M059J (cell line): ENCODE results near the gene PTCD3. TPM values are rescaled to one million over a fixed set of nuclear protein-coding genes. Genes with fewer than 3 reads are reported as not detected.

ENCODE experiments used
- DNase-seq: peaks from one replicate; pipeline ENCODE4 v3.0.0-alpha.2; 2012; ENCODE audit warnings: low read depth
- total RNA-seq: library from RNA; depleted of rRNA; stranded (reverse); fragments of >200 nt; shearing (Covaris generic); gene quantifications from 2 replicates; pipeline ENCODE4 v1.2.3, GENCODE V29; 2014

PTCD3 gene
- total RNA-seq, 1 experiment from 2014 or later, result 38.3 TPM

GRCh38 chr2:86081724-86082123 lies 24.3 kb upstream of the PTCD3 start:
- no peak for DNase-seq

DNA sequence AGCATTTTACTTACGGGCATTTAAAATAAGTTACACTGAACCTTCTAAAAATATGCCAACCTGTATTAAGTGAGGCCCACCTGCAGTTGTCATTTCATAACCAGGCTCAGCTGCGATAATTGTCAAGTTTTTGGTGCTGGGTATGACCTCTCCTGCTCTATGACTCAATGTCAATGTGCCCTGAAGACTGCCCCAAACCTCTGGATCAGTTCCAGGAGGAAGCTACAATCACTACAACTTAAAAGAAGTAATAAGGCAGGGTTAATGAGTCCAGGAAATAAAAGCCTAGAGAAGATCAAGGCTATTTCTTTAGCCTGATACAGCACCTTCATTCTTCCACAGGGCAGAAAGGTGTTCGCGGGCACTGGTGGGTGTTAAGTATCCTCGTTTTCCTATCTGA lies 23.3 kb upstream of the PTCD3 start:
- no peak for DNase-seq

- DNase-seq, result no peak
These were observed 17.8 kb upstream of the PTCD3 start for GRCh38 chr2:86087936-86088850.

DNA sequence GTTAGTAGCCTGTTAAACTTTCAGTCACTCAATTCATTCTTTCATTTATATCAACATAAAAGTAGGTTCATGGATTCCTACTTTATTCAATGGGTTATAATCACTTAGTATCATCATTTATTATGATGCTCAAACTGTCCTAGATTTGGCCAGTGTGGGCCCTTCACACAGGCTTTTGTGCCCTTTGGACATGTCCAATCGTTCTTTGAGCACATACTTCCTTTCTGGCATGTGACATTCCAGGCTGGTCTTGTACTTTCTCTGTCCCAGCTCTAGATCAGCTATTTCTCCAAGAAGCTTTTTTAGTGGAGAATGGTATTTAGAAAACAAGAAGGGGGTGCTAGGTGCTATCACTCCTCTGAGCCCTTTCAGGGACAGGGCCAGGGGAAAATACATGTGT lies 11.8 kb upstream of the PTCD3 start:
- no peak for DNase-seq

- no peak for DNase-seq
These were observed 8.7 kb upstream of the PTCD3 start for GRCh38 chr2:86097114-86097896.

GRCh38 chr2:86097913-86098312 lies 8.1 kb upstream of the PTCD3 start:
- no peak for DNase-seq

- no peak for DNase-seq
These were observed 3.9 kb upstream of the PTCD3 start for GRCh38 chr2:86102157-86102556.

DNA sequence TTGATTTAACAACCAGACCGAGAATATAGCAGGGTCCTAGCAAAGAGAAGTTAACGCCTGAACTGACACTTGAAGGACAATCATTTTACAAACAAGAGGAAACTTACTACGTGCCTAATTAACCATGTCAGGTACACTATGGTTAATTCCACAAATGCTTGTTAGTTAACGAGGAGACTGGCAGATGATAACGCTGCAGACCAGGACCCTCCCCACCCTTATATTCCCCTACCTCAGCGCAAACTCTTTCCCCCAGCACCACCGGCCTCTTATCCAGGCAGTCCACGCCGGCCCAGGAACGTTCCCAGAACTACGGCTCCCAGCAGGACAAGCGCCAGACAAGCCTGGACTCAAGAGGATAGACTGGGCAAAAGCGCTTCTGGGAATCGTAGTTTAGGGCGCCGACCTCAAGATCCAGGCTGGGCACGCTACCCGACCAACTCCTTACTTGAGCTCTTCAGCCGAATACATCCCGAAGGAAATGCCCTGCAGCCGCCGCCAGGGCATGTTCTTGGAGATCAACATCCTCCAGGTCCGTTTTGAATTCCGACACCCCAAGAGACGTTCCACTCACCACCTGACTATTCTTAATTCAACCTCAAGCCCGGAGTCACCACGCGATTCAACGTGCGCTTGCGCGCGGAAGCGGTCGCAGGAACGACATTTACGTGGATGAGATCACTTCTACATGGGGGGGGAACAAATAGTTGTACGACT lies 625 bp upstream of the PTCD3 start, which contains the start of gene POLR1A:
POLR1A (minus strand) TSS at position 635 of the 717 bp plus-strand sequence; CDS start at position 525, 110 bp downstream.
- peak; percentile 93 for DNase-seq

- no peak for DNase-seq
These were observed 996 bp downstream of the PTCD3 start for GRCh38 chr2:86107031-86107430.

DNA sequence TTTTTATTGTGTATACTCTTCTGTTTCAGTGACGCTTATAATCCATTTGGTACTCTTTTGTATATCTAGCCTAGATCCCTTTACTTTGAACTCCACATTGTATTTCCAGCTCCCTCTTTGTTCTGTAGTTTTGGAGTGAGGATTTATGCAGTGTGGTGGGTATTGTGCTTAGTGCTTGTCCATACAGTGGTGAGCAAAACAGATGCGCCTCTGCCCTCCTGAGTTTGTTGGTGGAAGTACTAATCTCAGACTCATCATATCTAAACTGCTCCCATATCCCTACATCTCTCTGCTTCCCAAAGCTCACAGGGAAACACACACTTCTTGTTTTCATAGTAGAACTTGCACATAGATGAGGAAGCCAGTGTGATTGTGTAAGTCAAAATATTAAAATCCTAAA lies 12.1 kb downstream of the PTCD3 start:
- DNase-seq, result no peak

GRCh38 chr2:86123328-86123925 lies 17.4 kb downstream of the PTCD3 start:
- no peak for DNase-seq

GRCh38 chr2:86124683-86125082 lies 18.6 kb downstream of the PTCD3 start:
- no peak for DNase-seq

DNA sequence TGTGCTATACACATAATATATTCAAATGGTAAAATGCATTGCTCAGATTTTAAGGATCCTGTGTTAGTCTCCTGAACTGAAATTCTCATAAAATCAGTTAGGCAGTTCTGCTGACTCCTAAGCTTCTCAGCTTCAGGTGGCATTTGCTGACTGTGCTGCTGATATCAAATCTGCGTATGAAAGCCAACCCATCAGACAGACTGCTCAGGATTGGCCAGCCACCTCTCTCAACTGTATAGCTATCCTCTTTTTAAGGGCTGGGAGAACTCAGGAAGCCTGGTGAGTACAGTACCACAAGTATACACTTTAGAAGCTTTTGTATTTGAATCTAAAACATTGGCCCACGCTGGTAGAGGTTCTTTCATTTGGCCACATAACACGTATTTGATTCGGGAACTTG lies 28.7 kb downstream of the PTCD3 start:
- no peak for DNase-seq

- DNase-seq, result no peak
These were observed 29.6 kb downstream of the PTCD3 start for GRCh38 chr2:86135653-86136052.

DNA sequence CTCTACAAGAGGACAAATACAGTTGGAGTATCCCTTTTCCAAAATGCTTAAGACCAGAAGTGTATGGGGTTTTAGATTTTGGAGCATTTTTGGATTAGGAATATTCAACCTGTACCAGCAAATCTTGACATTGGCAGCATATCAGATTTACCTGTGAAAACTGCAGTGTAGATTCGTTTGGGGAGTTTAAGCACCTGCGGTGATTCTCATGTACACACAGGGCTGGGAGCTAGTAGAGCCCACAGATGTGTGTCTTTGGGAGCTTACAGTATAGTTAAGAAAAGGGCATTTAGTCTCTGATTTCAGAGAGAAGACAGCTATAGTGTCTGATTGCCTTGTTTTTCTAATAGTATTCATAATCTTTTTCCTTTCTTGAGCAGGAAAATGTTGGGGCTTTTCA lies 30.1 kb downstream of the PTCD3 start:
- no peak for DNase-seq

GRCh38 chr2:86138736-86139625 lies 32.9 kb downstream of the PTCD3 start:
- no peak for DNase-seq

DNA sequence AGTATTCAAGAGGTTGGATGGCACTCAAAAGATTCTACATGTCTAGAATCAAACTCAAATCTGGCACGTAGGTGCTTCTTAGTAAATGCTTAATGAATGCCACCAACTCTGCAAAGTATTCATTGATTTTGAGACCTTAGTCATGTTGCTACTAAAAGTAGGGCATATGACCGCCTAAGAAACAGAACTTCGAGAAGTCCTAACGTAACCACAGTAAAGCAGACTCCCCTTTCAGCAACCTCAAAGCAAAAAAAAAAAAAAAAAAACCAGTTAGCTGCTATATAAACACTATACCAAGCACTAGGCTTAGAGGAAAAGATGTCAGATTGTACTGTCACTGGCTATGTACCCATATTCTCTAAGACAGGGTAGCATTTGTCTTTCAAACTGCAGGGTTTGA lies 33.9 kb downstream of the PTCD3 start:
- DNase-seq, result no peak

DNA sequence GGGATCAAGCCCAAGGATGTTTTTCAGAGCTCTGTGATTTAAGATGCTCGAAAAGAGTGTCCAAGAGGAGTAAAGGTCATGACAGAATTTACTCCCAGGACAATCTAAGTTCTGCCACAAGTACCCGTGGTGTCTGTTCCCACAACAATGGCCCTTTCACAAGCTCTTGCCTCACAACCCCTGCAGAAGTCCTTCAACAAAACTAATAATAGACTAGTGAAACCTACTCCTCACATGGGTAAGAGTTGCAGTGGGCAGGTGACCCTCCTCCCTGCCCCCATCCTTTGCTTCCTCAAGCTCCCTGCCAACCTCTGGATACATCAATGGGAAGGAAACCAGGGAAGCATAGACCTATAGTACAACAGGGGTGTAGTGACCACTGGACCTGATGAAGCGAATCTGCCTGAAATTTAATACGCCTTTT lies 34.9 kb downstream of the PTCD3 start:
- no peak for DNase-seq

DNA sequence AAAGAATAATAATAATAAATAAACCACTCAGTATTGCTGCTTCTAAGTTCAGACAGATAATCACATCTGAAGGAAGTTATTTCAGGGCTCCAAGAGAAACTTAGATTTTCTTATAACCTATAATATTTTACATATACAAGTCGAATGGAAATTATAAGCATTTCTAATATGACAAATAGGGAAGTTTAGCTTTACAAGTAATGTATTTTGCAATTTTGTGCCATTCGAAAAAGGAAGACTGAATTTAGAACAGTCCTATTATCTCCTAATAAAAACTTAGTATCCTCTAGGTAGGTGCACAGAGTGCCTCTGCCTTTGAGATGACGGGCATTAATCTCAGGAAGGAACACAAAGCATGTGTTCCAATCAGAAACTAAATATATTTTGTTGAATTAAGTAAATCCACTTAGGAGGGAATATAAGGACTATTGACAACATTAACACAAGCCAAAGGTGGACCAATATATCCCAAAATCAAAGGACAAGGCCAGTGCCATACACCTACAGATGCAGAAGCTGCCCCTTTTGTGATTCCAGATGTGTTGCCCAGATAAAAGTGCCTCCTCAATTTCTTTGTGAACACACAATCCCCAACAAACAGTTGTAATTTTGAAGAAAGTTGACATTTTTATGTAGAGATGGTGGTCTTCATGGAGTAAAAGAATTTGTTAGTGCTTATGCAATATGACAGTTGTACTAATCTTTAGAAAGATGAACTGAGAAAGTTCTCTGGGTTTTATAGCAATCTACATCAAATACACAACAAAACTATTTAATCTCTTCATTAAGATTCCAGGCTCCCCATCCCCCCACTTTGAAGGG lies 36.6 kb downstream of the PTCD3 start:
- DNase-seq, result no peak

GRCh38 chr2:86143307-86143706 lies 37.3 kb downstream of the PTCD3 start:
- no peak for DNase-seq
